Stomach (tissue), 19 donors: ENCODE measurements around the gene STK38L. TPM values are rescaled to one million over a fixed set of nuclear protein-coding genes. Genes with fewer than 3 reads are reported as not detected.

Source experiments
- DNase-seq, 2 donors: peaks; one replicate each; pipeline versions ENCODE4 v3.0.0 to v3.0.0-alpha.2; 2013 to 2019
- H3K27ac ChIP-seq, 5 donors: fragments of 200-600 bp in 4 of 5; sonication (generic) in 4 of 5; one replicate each; pipeline ENCODE4 v1.5.1; 2013 to 2019; ENCODE audit warnings: mild to moderate bottlenecking in 1 of 5, moderate library complexity in 1 of 5
- H3K27me3 ChIP-seq, 3 donors: fragments of 200-600 bp; sonication (generic); one replicate each; pipeline ENCODE4 v1.5.1; 2017 to 2019; ENCODE audit warnings: mixed run types in 1 of 3
- H3K36me3 ChIP-seq, 4 donors: fragments of 200-600 bp; sonication (generic); 1 replicate in 3 of 4; 2 replicates in 1 of 4; pipeline ENCODE4 v1.5.1; 2016 to 2019
- H3K4me1 ChIP-seq, 4 donors: fragments of 200-600 bp; sonication (generic); one replicate each; pipeline ENCODE4 v1.5.1; 2016 to 2019
- H3K4me3 ChIP-seq, 4 donors: fragments of 200-600 bp; sonication (generic) in 3 of 4; one replicate each; pipeline ENCODE4 v1.5.1; 2016 to 2019; ENCODE audit warnings: mild to moderate bottlenecking in 1 of 4
- H3K9me3 ChIP-seq, 4 donors: fragments of 200-600 bp; sonication (generic); one replicate each; pipeline ENCODE4 v1.5.1; 2016 to 2019
- EP300 ChIP-seq: sonication (generic); formaldehyde crosslinking; IDR thresholded peaks from one replicate; pipeline ENCODE4 v1.6.1; 2017; ENCODE audit warnings: antibody characterized with exemption
- POLR2A ChIP-seq, 4 donors: fragments of 450-650 bp; IDR thresholded peaks; one replicate each; pipeline ENCODE4 v1.6.1; 2016; ENCODE audit warnings: antibody characterized with exemption in 4 of 4, control low read depth in 2 of 4, mild to moderate bottlenecking in 1 of 4, moderate library complexity in 1 of 4
- POLR2AphosphoS5 ChIP-seq, 3 donors: sonication (generic); formaldehyde crosslinking; IDR thresholded peaks; one replicate each; pipeline ENCODE4 v1.6.1; 2016; ENCODE audit warnings: antibody characterized with exemption in 3 of 3
- WGBS, 5 donors: extraction: QIAGEN DNeasy Blood & Tissue Kit in 3 of 5; methylation state at CpG; one replicate each; pipeline versions ENCODE4 v1.1.5 to v1.1.7; 2013 to 2018; 5-methylcytosine and 5-hydroxymethylcytosine counted together
- intact Hi-C: fragments of 100-400 bp; cut with DNase I; formaldehyde crosslinking; loops from one replicate; pipeline ENCODE4 v1.15.1; 2023; ENCODE audit warnings: low total_unique reads
- long read RNA-seq, 10 donors: transcript quantifications; one replicate each; lab custom pipeline, GENCODE V29; 2026
- polyA plus RNA-seq, 3 donors: library from polyadenylated mRNA; stranded (reverse); fragments of 200-250 nt; gene quantifications; one replicate each; pipeline ENCODE4 v1.2.3, GENCODE V29; 2013
- total RNA-seq, 5 donors: library from RNA; depleted of rRNA; stranded (reverse); fragments of >200 nt; gene quantifications; one replicate each; pipeline versions ENCODE4 v1.1.0 to v1.2.3, GENCODE V29; 2014 to 2016
- TF ChIP-seq, protein P1 (sequence below), 7 experiments: fragments of 450-650 bp in 4 of 7; fragments of 200-600 bp in 3 of 7; sonication (generic) in 3 of 7; IDR thresholded peaks; one replicate each; pipeline ENCODE4 v1.5.1; 2016 to 2019; ENCODE audit warnings: antibody characterized with exemption in 7 of 7, control low read depth in 2 of 7, mild to moderate bottlenecking in 1 of 7
- donor health status: healthy with polysubstance abuse.
- donor health status: Bipolar disorder and iron deficiency.
- donor health status: healthy.

Gene STK38L
- total RNA-seq (100 to 1,000 TPM in 1 of 5 donors, 10 to 100 TPM in 4; 21.7 to 118 (median 47.8) TPM), polyA plus RNA-seq (10 to 100 TPM in 2 of 3 donors, 1 to 10 TPM in 1; 8.5 to 16.3 (median 12.1) TPM)
- long read RNA-seq, donor 1, full-length matches to known transcripts, result 5 of 5 reads
- long read RNA-seq, donor 1, partial matches to known transcripts, result 0 of 5 reads
- long read RNA-seq, donor 1, other reads (novel, unspliced or antisense), result 0 of 5 reads
- long read RNA-seq, donor 2, full-length matches to known transcripts, result 4 of 11 reads
- long read RNA-seq, donor 2, partial matches to known transcripts, result 7 of 11 reads
- long read RNA-seq, donor 2, other reads (novel, unspliced or antisense), result 0 of 11 reads
- long read RNA-seq, donor 3, full-length matches to known transcripts, result 3 of 3 reads
- long read RNA-seq, donor 3, partial matches to known transcripts, result 0 of 3 reads
- long read RNA-seq, donor 3, other reads (novel, unspliced or antisense), result 0 of 3 reads
- long read RNA-seq, donor 4, full-length matches to known transcripts, result 1 of 1 reads
- long read RNA-seq, donor 4, partial matches to known transcripts, result 0 of 1 reads
- long read RNA-seq, donor 4, other reads (novel, unspliced or antisense), result 0 of 1 reads
- long read RNA-seq, donor 5, full-length matches to known transcripts, result 6 of 6 reads
- long read RNA-seq, donor 5, partial matches to known transcripts, result 0 of 6 reads
- long read RNA-seq, donor 5, other reads (novel, unspliced or antisense), result 0 of 6 reads
- long read RNA-seq, donor 6, full-length matches to known transcripts, result 8 of 8 reads
- long read RNA-seq, donor 6, partial matches to known transcripts, result 0 of 8 reads
- long read RNA-seq, donor 6, other reads (novel, unspliced or antisense), result 0 of 8 reads
- long read RNA-seq, donor 7, full-length matches to known transcripts, result 7 of 7 reads
- long read RNA-seq, donor 7, partial matches to known transcripts, result 0 of 7 reads
- long read RNA-seq, donor 7, other reads (novel, unspliced or antisense), result 0 of 7 reads
- long read RNA-seq, donor 8, partial matches to known transcripts, result 0 of 3 reads
- long read RNA-seq, donor 8, other reads (novel, unspliced or antisense), result 0 of 3 reads
- long read RNA-seq, donor 9, full-length matches to known transcripts, result 7 of 7 reads
- long read RNA-seq, donor 9, partial matches to known transcripts, result 0 of 7 reads
- long read RNA-seq, donor 9, other reads (novel, unspliced or antisense), result 0 of 7 reads
- long read RNA-seq, donor 10, full-length matches to known transcripts, result 2 of 2 reads
- long read RNA-seq, donor 10, partial matches to known transcripts, result 0 of 2 reads
- long read RNA-seq, donor 10, other reads (novel, unspliced or antisense), result 0 of 2 reads

DNA sequence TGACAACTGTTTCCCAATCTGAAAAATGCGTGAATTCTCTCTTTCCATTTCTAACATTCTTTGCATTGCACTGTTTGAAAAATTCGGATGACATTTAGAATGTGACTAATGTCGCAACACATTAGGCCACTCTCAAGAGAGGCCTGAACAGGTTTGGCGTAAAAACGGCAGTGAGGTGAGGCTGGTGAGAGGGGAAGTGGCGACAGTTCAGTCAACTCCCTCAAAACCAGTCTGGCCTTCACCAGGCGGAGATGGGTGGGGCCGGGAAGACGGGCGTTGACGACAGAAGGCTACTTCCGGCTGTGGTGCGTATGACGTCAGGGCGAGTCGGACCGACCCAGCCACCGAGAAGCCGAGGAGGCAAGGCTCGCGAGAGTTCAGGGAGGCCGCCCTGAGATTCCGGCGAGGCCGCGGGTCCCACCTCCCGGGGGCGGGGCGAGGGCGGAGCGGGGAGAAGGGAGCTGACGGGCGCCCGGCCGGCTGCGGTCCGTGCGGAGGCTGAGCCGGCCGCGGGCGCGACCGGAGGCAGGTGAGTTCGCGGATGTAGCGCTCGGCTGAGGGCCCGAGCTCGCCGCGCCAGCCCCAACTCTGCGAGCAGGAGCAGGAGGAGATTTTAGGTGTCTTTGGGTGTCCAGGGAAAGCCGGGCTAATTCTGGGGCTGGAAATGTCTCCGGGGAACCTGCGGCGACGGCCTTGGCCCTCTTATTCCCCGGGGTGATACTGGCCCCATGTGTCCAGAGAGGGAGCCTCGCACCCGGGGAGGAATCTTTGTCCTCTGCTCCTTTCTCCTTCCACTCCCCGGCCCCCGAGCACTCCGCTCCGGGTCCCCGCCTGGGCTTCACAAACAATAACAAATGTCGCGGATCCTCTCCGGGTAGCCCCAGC is at the start of gene STK38L:
Gene STK38L, plus strand, starts transcription at position 483 of the 885 bp plus-strand sequence. CDS start 53,435 bp downstream, outside the sequence.
- peaks cover 11 to 41% (median 19%) of the 10 kb centered on the region in 4 donors for H3K4me1 ChIP-seq
- DNase-seq, result peak; percentile 97 to 99
- no peaks in the 10 kb centered on the region for H3K36me3 ChIP-seq
- intact Hi-C loops, result no loop called here
- H3K27me3 ChIP-seq, result no peaks in the 10 kb centered on the region
- TF ChIP-seq, protein P1, sequence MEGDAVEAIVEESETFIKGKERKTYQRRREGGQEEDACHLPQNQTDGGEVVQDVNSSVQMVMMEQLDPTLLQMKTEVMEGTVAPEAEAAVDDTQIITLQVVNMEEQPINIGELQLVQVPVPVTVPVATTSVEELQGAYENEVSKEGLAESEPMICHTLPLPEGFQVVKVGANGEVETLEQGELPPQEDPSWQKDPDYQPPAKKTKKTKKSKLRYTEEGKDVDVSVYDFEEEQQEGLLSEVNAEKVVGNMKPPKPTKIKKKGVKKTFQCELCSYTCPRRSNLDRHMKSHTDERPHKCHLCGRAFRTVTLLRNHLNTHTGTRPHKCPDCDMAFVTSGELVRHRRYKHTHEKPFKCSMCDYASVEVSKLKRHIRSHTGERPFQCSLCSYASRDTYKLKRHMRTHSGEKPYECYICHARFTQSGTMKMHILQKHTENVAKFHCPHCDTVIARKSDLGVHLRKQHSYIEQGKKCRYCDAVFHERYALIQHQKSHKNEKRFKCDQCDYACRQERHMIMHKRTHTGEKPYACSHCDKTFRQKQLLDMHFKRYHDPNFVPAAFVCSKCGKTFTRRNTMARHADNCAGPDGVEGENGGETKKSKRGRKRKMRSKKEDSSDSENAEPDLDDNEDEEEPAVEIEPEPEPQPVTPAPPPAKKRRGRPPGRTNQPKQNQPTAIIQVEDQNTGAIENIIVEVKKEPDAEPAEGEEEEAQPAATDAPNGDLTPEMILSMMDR (IDR thresholded peaks at IDR 0.05), result peak in 1 of 7 experiments; percentile 33
- TF ChIP-seq POLR2AphosphoS5 (IDR thresholded peaks at IDR 0.05), result peak; percentile 73 to 94 (median 93)
- no peak for TF ChIP-seq EP300
- TF ChIP-seq POLR2A (IDR thresholded peaks at IDR 0.05), result peak in 1 of 4 donors; percentile 87
- peak within 1 kb of the TSS; percentile 74 to 89 (median 82) for H3K4me3 ChIP-seq
- no peaks in the 10 kb centered on the region for H3K9me3 ChIP-seq
- H3K27ac ChIP-seq, result peak within 1 kb of the TSS; percentile 81 to 94 (median 90)
- WGBS, 5 donors, result 4 to 8% (median 5%) methylated on average over 44 to 69 of the region's 69 CpGs

DNA sequence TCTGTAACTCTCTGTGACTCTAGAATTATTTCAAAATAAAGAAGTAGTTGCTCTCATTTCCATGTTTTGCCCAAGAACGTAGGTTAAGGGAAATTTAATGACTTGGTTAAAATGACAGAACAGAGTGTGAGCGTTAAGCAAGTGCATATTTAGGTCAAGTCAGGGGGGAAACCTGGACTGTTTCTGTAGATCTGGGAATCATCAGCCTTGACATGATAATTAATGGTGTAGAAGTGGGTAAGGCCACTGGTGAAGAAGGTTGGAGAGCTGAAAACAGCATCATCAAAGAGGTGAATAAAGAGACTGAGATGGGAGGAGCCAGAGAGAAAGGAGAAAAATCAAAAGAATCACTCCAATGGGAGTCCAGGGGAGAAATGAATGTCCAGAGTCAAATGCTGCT is 49.4 kb upstream of the STK38L start:
- intact Hi-C loops, result no loop called here
- Histone ChIP-seq H3K27ac (peak overlapping the region in 4 of 5 donors; percentile 64 to 84 (median 70)), H3K27me3 (no peaks in the 10 kb centered on the region), H3K4me3 (no peak overlapping the region), H3K9me3 (no peaks in the 10 kb centered on the region), H3K36me3 (no peaks in the 10 kb centered on the region), H3K4me1 (peaks cover 12 to 55% (median 30%) of the 10 kb centered on the region in 4 donors)
- no peak for DNase-seq
- 74 to 87% (median 83%) methylated on average over 2 of the region's 2 CpGs for WGBS, 5 donors
- TF ChIP-seq POLR2AphosphoS5 (IDR thresholded peaks at IDR 0.05), result peak in 2 of 3 donors; percentile 18 to 73
- TF ChIP-seq, protein P1 (IDR thresholded peaks at IDR 0.05), result no peak

DNA sequence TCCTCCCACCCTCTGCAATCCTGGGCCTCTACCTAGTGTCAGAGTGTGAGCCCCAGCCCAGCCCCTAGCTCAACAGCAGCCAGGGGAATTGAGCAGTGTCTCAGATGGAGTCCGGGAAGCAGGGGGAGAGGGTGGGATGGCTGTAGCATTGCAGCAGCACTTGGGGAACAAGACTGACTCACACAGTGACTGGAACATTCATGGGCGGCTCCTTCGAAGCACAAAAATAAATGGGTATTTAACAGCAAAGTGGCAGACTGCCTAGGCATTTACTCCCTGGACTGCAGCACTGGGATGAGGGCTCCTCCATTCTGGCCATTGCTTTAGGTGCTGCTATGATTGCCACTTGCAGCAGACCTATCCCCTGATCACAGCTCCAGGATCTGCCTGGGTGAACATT is 46.0 kb upstream of the STK38L start:
- H3K27ac ChIP-seq, result peak overlapping the region in 3 of 5 donors; percentile 37 to 84 (median 50)

More for the DNA sequence above, 46.0 kb upstream of the STK38L start:
- Histone ChIP-seq H3K9me3 (no peaks in the 10 kb centered on the region), H3K27me3 (no peaks in the 10 kb centered on the region), H3K4me1 (peaks cover 2 to 29% (median 17%) of the 10 kb centered on the region in 4 donors), H3K36me3 (no peaks in the 10 kb centered on the region), H3K4me3 (no peak overlapping the region)
- TF ChIP-seq, protein P1 (IDR thresholded peaks at IDR 0.05), result no peak
- no peak for TF ChIP-seq POLR2A (IDR thresholded peaks at IDR 0.05)
- TF ChIP-seq EP300, result peak; percentile 59
- peak in 2 of 3 donors; percentile 27 to 74 for TF ChIP-seq POLR2AphosphoS5 (IDR thresholded peaks at IDR 0.05)
- DNase-seq, result peak in 1 of 2 donors; percentile 63
- 71 to 91% (median 89%) methylated on average over 3 of the region's 3 CpGs for WGBS, 5 donors
- intact Hi-C loops, result no loop called here
